ENCODE measurements around the gene SHC4.

Gene SHC4

DNA sequence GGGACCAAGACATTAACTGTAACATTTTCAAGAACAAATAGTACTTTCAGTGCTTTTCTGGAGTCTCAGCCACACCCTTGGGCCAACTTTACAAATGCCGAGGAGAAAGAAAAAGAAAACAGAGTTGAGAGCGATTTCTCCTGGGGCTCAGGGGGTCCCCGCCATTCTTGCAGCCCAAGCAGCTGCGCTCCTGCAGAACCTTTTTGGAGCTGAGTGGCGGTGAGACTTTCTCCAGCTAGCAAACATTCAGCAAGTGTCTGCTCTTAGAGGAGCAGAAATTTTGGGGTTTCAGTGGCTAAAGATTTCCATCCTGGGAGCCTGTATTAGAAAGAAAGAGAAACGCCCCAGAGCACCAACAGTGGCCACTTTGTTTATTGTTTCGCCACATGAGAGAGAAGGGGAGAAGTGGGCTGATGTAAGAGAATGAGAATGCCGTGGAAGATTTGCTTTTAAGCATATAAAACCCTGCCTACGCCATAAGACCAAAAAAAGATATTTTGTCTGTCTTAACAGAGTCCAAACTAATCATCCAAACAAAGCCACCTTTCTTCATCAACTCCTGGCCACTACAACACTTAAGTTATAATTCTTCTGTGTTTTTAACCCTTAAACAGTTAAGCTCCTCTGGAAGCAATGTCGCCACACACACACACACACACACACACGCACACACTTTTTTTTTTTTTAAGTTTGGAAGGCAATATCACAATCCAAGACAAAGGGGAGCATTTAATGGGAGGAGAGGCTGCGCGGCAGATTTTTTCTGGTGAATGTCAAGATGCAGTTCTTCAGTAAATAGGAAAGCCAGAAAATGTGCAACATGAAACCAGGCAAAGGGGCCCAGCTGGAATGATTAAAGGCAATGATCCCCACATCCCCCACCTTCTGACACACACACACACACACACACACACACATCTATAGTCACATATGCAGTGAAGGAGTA is 66.6 kb downstream of the SHC4 start:
- TF ChIP-seq, protein P1, sequence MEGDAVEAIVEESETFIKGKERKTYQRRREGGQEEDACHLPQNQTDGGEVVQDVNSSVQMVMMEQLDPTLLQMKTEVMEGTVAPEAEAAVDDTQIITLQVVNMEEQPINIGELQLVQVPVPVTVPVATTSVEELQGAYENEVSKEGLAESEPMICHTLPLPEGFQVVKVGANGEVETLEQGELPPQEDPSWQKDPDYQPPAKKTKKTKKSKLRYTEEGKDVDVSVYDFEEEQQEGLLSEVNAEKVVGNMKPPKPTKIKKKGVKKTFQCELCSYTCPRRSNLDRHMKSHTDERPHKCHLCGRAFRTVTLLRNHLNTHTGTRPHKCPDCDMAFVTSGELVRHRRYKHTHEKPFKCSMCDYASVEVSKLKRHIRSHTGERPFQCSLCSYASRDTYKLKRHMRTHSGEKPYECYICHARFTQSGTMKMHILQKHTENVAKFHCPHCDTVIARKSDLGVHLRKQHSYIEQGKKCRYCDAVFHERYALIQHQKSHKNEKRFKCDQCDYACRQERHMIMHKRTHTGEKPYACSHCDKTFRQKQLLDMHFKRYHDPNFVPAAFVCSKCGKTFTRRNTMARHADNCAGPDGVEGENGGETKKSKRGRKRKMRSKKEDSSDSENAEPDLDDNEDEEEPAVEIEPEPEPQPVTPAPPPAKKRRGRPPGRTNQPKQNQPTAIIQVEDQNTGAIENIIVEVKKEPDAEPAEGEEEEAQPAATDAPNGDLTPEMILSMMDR (IDR thresholded peaks at IDR 0.05; ENCODE audit: unreplicated experiment in 3 of 3) = no peak
- Mint-ChIP-seq H3K9me3 (no peaks in the 10 kb centered on the region), H3K27ac (peak overlapping the region; percentile 98 to 99 (median 98)), H3K4me1 (peaks cover 24% of the 10 kb centered on the region), H3K27me3 (ENCODE audit: low read depth) (no peaks in the 10 kb centered on the region), H3K4me3 (peak overlapping the region; percentile 60 to 75 (median 61)), H3K36me3 (ENCODE audit: low read depth) (no peaks in the 10 kb centered on the region)

DNA sequence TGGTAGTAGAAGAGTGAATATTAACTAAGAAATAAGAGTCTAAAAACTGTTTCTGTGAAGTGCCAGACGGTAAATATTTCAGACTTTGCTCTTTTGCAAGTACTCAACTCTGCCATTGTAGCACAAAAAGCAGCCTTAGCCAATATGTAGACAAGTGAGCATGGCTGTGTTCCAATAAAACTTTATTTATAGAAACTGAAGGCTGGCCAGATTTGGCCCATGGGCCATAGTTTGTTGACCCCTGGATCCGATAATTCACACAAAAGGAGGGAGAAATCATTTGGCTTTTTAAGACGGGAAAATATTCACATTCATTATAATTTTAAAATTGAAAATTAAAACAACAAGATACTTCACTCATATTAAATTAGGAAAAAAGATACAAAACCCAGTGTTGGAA is 70.4 kb downstream of the SHC4 start:
- Mint-ChIP-seq H3K4me1 (peaks cover 38% of the 10 kb centered on the region), H3K27ac (no peak overlapping the region), H3K4me3 (no peak overlapping the region), H3K9me3 (no peaks in the 10 kb centered on the region), H3K27me3 (ENCODE audit: low read depth) (no peaks in the 10 kb centered on the region), H3K36me3 (ENCODE audit: low read depth) (no peaks in the 10 kb centered on the region)
- TF ChIP-seq, protein P1 (IDR thresholded peaks at IDR 0.05; ENCODE audit: unreplicated experiment in 3 of 3) = no peak

DNA sequence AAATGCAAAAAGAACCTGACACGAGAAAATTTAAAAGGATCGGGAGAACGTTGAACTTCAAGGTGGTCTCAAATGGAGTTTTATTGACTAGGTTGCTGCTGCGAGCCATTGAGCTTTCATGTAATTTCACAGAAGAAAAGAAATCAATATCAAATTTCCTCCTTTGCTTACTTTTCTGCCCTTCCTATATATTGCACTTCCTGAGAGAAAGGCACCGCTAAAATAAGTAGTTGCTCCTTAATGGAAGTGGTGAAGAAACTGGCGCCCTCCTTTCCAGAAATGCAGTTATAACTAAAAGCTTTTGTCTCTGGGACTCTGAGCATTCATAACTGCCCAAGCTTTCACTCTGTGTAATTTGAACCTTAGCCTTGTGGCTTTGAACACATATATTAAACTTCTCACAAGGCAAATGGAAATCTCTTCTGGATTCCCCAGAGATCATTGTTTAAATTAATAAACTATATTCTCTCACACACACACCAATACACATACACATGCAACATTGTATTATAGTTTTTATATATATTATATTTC is 72.4 kb downstream of the SHC4 start:
- H3K27me3 Mint-ChIP-seq (ENCODE audit: low read depth) = no peaks in the 10 kb centered on the region
- TF ChIP-seq, protein P1 (IDR thresholded peaks at IDR 0.05; ENCODE audit: unreplicated experiment in 3 of 3) = no peak
- H3K9me3 Mint-ChIP-seq = no peaks in the 10 kb centered on the region
- H3K27ac Mint-ChIP-seq = peak overlapping the region in 2 of 3 experiments; percentile 4 to 49
- H3K4me1 Mint-ChIP-seq = peaks cover 20% of the 10 kb centered on the region
- H3K36me3 Mint-ChIP-seq (ENCODE audit: low read depth) = no peaks in the 10 kb centered on the region
- no peak overlapping the region for H3K4me3 Mint-ChIP-seq

DNA sequence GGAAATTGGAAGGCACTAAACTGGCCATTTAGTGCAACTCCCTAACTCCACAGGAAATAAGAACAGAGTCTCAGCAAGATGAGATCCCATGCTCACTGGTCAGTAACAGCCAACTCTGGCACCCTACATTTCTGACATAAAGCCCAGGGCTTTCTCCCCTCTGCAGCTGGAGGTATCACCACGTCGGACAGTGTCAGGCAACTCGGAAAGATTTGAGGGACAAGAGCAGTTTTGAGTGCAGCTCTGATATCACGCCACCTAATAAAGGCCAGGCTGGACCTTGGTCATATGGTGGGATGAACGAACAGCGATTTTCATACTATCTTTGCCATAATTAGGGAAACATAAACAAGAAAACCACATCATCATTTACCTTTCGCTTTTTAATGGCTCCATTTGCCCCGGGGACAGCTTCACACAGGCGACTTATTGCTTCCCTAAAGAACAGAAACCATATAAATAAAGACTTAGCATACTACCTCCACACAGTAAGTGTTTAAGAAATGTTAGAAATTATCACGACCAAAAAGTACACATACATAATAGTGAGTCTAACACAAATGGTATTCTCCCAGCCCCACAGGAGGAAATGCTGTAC is 73.2 kb downstream of the SHC4 start:
- H3K9me3 Mint-ChIP-seq = no peaks in the 10 kb centered on the region
- H3K27ac Mint-ChIP-seq = peak overlapping the region in 2 of 3 experiments; percentile 9 to 49
- TF ChIP-seq, protein P1 (IDR thresholded peaks at IDR 0.05; ENCODE audit: unreplicated experiment in 3 of 3) = no peak
- H3K27me3 Mint-ChIP-seq (ENCODE audit: low read depth) = no peaks in the 10 kb centered on the region
- no peak overlapping the region for H3K4me3 Mint-ChIP-seq
- no peaks in the 10 kb centered on the region for H3K36me3 Mint-ChIP-seq (ENCODE audit: low read depth)
- H3K4me1 Mint-ChIP-seq = peaks cover 20% of the 10 kb centered on the region

DNA sequence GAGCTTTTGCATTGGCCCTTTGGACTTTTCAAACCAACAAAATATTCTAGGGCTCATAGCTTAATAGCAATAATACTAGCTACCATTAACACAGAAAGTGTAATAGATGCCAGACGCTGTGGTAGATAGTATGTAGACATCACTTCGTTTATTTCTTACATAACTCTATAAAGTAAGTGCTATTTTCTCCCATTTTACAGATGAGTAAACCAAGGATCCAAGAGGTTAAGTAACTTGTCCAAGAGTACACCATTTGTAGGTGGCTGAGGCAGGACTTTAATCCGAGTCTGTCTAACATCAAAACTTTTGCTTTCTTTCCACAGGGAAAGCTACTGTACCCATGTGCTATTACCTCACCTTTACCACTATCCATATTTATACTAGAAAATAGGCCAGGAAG is 73.8 kb downstream of the SHC4 start:
- Mint-ChIP-seq H3K4me1 (peaks cover 20% of the 10 kb centered on the region), H3K27me3 (ENCODE audit: low read depth) (no peaks in the 10 kb centered on the region), H3K36me3 (ENCODE audit: low read depth) (no peaks in the 10 kb centered on the region), H3K4me3 (no peak overlapping the region), H3K9me3 (no peaks in the 10 kb centered on the region), H3K27ac (peak overlapping the region in 1 of 3 experiments; percentile 49)
- TF ChIP-seq, protein P1 (IDR thresholded peaks at IDR 0.05; ENCODE audit: unreplicated experiment in 3 of 3) = no peak

Measured in nephron (organoid).